ENCODE data around the gene GGA1.

DNA sequence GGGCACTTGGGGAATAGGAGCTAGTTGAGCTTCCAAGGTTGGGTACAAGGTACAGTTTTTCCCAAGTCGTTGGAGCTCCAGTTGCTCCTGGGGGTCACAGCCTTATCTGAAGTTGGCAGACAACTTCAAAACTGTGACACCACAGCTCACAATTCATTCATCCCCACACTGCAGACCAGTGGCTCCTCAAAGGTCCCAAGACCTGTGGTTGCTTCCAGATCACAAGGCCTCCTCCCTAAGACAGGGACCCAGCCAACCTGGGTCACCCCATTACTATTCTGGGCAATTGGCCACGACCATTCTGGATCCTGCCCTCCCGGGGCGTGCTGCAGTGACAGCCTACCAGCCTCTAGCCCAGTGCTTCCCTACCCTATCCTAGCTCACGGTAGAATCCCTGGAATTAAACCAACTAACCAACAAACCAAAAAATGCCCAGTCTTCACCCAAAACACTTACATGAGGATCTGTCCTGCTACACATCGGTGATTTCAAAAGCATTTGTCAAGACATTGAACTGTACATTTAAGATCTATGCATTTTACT lies 49.0 kb downstream of the GGA1 start:
- TF ChIP-seq, protein P1, sequence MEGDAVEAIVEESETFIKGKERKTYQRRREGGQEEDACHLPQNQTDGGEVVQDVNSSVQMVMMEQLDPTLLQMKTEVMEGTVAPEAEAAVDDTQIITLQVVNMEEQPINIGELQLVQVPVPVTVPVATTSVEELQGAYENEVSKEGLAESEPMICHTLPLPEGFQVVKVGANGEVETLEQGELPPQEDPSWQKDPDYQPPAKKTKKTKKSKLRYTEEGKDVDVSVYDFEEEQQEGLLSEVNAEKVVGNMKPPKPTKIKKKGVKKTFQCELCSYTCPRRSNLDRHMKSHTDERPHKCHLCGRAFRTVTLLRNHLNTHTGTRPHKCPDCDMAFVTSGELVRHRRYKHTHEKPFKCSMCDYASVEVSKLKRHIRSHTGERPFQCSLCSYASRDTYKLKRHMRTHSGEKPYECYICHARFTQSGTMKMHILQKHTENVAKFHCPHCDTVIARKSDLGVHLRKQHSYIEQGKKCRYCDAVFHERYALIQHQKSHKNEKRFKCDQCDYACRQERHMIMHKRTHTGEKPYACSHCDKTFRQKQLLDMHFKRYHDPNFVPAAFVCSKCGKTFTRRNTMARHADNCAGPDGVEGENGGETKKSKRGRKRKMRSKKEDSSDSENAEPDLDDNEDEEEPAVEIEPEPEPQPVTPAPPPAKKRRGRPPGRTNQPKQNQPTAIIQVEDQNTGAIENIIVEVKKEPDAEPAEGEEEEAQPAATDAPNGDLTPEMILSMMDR (IDR thresholded peaks at IDR 0.05), result no peak
- TF ChIP-seq POLR2A (IDR thresholded peaks at IDR 0.05) (no peak), EP300 (IDR thresholded peaks at IDR 0.05) (no peak), POLR2AphosphoS5 (IDR thresholded peaks at IDR 0.05) (no peak)

All from gastroesophageal sphincter (tissue), 3 donors.